Hypothalamus (tissue), 51 donors: ENCODE data around the gene FICD.

ENCODE experiments used
- DNase-seq, 51 donors: peaks; one replicate each; lab custom pipeline; 2025; lab: John Stamatoyannopoulos, UW

Gene FICD

DNA sequence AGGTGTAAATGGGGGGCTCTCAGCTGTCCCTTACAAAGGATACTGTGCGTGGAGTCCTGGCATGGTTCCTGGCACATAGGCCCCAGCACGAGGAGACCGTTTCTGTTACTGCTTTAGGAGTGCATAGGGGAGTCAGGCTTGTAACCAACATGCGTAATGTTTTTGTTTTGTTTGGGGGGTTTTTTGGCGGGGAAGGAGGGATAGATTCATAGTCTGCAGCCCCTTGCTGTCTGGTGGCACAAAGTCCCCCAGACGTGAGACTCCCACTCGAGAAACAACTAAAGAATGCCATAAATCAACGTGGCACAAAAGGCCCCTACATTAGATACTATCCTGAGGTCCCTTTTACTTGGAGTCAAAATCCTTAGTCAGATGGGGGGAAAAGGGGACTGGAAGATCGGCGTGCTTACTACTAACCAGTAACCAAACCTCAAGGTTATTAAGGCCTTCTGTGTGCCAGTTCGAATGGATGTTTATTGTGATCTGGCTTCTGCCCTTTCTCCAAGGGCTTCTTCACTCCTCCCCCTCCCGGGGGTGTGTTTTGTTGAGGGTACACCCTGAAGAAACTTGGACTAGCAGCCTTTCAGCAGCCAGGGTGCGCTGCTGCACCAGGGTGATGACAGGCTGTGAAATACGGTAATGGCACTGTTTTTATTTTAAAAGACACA is 48.2 kb downstream of the FICD start:
- DNase-seq = peak in 47 of 51 donors; percentile 2 to 86 (median 56)

- DNase-seq = no peak
These were observed 48.7 kb downstream of the FICD start for GRCh38 chr12:108563804-108564151.

DNA sequence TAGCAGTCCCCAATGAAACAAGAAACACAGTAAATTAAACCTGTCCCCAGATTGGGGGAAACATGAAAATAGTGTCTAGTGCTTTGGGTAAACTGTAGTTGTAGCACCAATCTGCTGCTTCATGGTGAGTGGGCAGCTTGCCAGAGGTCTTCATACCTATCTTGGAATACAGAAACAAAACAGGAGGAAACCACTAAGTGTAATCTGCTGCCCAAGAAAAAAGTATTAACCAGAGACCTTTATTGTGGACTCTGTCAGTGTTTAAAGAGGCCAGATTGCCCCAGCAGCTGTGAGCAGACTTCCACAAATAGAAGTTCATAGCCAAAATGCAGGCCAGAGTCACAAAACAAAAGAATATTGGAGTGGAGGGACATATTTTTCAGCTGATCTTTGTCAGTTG is 49.6 kb downstream of the FICD start:
- no peak for DNase-seq

- no peak for DNase-seq
These were observed 50.1 kb downstream of the FICD start for GRCh38 chr12:108565146-108565545.

DNA sequence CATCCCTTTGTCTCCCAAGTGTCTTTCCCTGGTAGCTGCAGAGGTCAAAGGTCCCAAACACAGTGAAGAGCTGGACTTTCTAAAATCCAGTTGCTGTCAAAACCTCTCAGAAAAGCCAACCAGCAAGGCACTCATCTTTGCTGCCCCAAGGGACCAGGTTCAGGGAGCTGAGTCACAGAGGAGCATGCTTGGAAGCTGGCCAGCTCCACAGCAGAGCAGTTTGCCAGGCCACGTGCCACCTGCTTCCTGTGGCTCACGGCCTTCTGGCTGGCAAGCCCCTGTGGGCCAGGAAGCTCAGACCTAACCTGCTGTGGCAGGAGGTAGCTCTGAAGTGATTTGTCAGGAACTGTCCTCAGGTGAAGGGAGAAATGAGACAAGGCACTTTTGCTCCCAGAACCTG is 50.9 kb downstream of the FICD start:
- peak in 13 of 51 donors; percentile 6 to 54 (median 25) for DNase-seq

DNA sequence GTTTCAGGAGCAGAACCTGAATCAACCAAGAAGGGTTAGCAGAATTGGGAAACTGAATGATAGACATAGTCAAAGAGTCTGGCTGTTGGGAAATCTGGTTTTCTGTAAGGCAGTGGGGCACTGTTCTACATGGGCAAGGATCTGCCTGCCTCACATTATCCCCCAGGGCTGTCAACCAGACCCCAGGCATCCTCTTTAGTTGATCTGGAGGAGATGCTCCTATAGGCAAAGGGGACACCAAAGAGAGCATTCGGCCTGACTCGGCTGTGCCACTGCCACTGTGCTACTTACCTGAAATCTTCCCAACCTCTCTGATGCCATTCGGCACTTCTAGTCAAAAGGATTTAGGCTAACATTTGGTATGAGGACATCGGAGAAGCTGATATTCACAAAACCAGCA is 51.4 kb downstream of the FICD start:
- no peak for DNase-seq

- DNase-seq = no peak
These were observed 52.6 kb downstream of the FICD start for GRCh38 chr12:108567406-108568337.

DNA sequence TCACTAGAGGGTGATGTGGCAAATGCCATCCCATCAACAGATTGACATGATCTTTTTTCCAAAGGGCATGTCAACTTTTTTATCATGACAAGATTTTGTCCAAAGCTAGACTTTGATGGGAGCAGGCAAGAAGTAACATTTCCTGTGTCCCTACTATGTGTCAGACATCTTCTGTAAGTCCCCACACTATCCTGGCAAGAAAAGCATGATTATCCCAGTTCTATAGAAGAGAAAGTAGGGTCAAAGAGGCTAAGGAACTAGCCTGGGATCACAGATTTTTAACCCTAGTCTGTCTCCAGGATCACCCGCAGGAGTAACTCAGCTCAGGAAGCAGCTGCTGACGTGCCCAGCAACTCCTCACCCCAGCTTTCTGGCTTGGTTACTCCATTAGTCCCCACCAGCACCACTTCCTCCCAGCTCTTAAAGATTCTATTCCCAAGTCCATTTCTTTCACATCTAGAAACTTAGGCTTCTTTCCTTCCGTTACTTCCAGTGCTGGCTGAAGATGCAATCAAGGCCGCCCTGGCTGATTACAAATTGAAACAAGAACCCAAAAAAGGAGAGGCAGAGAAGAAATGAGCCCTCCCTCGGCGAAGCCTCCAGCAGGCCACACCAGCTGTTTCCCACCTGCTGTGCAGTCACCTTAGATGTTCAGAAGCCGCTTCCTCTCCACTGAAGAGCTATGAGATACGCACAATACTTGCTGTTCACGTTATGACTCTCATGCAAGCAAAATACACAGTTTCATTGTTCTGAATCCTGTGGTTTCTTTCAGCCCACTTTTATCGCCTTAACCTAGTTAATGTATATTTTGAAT is 53.5 kb downstream of the FICD start:
- DNase-seq = no peak
